SK-N-SH (cell line): ENCODE data around the gene REG1A. TPM values are rescaled to one million over a fixed set of nuclear protein-coding genes. Genes with fewer than 3 reads are reported as not detected.

Experiments used
- CTCF ChIA-PET: fragments of 300-600, 350-600 bp; formaldehyde crosslinking; extraction: SDS; loops from one replicate; lab custom pipeline; 2021; lab: Yijun Ruan, JAX
- POLR2A ChIA-PET: fragments of 350-600 bp; sonication (Branson Sonifier 250); formaldehyde crosslinking; extraction: SDS; loops from one replicate; lab custom pipeline; 2020; ENCODE audit warnings: antibody characterized with exemption, inconsistent platforms; lab: Yijun Ruan, JAX
- DNase-seq: peaks from one replicate; pipeline ENCODE4 v3.0.0; 2012
- H2AFZ ChIP-seq: fragments of 200-600 bp; sonication (generic); 2 replicates; pipeline ENCODE4 v1.8.1; 2016; ENCODE audit warnings: antibody characterized with exemption, mild to moderate bottlenecking, low read depth
- H3F3A ChIP-seq: fragments of 200-600 bp; sonication (generic); replicated peaks from 2 replicates; pipeline ENCODE3; 2016; ENCODE audit warnings: antibody characterized with exemption, mild to moderate bottlenecking; ENCODE audit not compliant: insufficient read depth
- H3K27ac ChIP-seq, 2 experiments: fragments of 200-500 bp in 1 of 2; fragments of 200-600 bp in 1 of 2; sonication (Bioruptor generic) in 1 of 2; sonication (generic), shearing (Covaris generic) in 1 of 2; 2 replicates each; pipeline versions ENCODE4 v1.5.1 to v1.6.1; 2014 to 2016; ENCODE audit warnings: low read depth in 2 of 2, inconsistent platforms in 1 of 2, low read length in 1 of 2, mild to moderate bottlenecking in 1 of 2, mixed read lengths in 1 of 2
- H3K27me3 ChIP-seq: fragments of 200-600 bp; sonication (generic), shearing (Covaris generic); 2 replicates; pipeline ENCODE4 v1.6.1; 2016; ENCODE audit warnings: mixed run types; ENCODE audit not compliant: insufficient read depth
- H3K36me3 ChIP-seq, 2 experiments: fragments of 200-500 bp in 1 of 2; fragments of 200-600 bp in 1 of 2; sonication (Bioruptor generic) in 1 of 2; sonication (generic) in 1 of 2; replicated peaks in 1 of 2; 2 replicates each; pipeline versions ENCODE3 to v1.5.1; 2014 to 2016; ENCODE audit warnings: low read length in 1 of 2, mild to moderate bottlenecking in 1 of 2; ENCODE audit not compliant: insufficient read depth in 2 of 2, control insufficient read depth in 1 of 2
- H3K4me1 ChIP-seq, 2 experiments: fragments of 200-500 bp in 1 of 2; fragments of 200-600 bp in 1 of 2; sonication (Bioruptor generic) in 1 of 2; sonication (generic), shearing (Covaris generic) in 1 of 2; 2 replicates each; pipeline versions ENCODE4 v1.5.1 to v1.6.1; 2014 to 2016; ENCODE audit warnings: low read depth in 1 of 2, low read length in 1 of 2, mixed run types in 1 of 2; ENCODE audit not compliant: insufficient read depth in 2 of 2, control insufficient read depth in 1 of 2
- H3K4me2 ChIP-seq: fragments of 200-600 bp; sonication (generic), shearing (Covaris generic); 2 replicates; pipeline ENCODE4 v1.6.1; 2017; ENCODE audit warnings: mixed run types
- H3K4me3 ChIP-seq, 2 experiments: fragments of 200-500 bp in 1 of 2; fragments of 200-600 bp in 1 of 2; sonication (Bioruptor generic) in 1 of 2; sonication (generic), shearing (Covaris generic) in 1 of 2; 2 replicates each; pipeline versions ENCODE4 v1.5.1 to v1.8.1; 2014 to 2016; ENCODE audit warnings: low read depth in 2 of 2, inconsistent platforms in 1 of 2, low read length in 1 of 2, mild to moderate bottlenecking in 1 of 2, mixed read lengths in 1 of 2, moderate library complexity in 1 of 2
- H3K79me2 ChIP-seq: fragments of 200-600 bp; sonication (generic); 2 replicates; pipeline ENCODE4 v1.8.1; 2017; ENCODE audit warnings: mild to moderate bottlenecking; ENCODE audit not compliant: insufficient read depth
- H3K9ac ChIP-seq: fragments of 200-600 bp; sonication (generic); 2 replicates; pipeline ENCODE4 v1.6.1; 2017; ENCODE audit warnings: mixed run types
- H3K9me2 ChIP-seq: fragments of 200-600 bp; sonication (generic); 2 replicates; pipeline ENCODE4 v1.6.1; 2017; ENCODE audit warnings: mixed run types
- H3K9me3 ChIP-seq: fragments of 200-600 bp; sonication (generic); 2 replicates; pipeline ENCODE4 v1.6.1; 2017; ENCODE audit warnings: mixed run types, mild to moderate bottlenecking, moderate library complexity
- H4K20me1 ChIP-seq: fragments of 200-600 bp; sonication (generic); 2 replicates; pipeline ENCODE4 v1.6.1; 2017; ENCODE audit warnings: mild to moderate bottlenecking, mixed run types; ENCODE audit not compliant: insufficient read depth
- CHD2 ChIP-seq: fragments of 150-350 bp; IDR thresholded peaks from 2 replicates; pipeline ENCODE4 v1.6.1; 2018; ENCODE audit warnings: low read length; ENCODE audit not compliant: partially characterized antibody
- ELF1 ChIP-seq: IDR thresholded peaks from 2 replicates; pipeline ENCODE4 v1.4.0; 2012
- FOSL2 ChIP-seq: IDR thresholded peaks from 2 replicates; pipeline ENCODE4 v1.4.0; 2012; ENCODE audit warnings: low read depth, mild to moderate bottlenecking, moderate library complexity, borderline replicate concordance
- FOXJ3 ChIP-seq: sonication (generic); formaldehyde crosslinking; IDR thresholded peaks from 2 replicates; pipeline ENCODE4 v1.5.1; 2020; ENCODE audit warnings: mild to moderate bottlenecking, missing genetic modification reagents
- GATA2 ChIP-seq: sonication (generic); formaldehyde crosslinking; IDR thresholded peaks from 2 replicates; pipeline ENCODE4 v1.5.0; 2020; ENCODE audit warnings: mild to moderate bottlenecking, missing genetic modification reagents
- JUND ChIP-seq: IDR thresholded peaks from 2 replicates; pipeline ENCODE4 v1.4.0; 2012
- MEF2A ChIP-seq: IDR thresholded peaks from 2 replicates; pipeline ENCODE4 v1.4.0; 2012; ENCODE audit warnings: low read depth, borderline replicate concordance
- RCOR1 ChIP-seq: fragments of 150-350 bp; IDR thresholded peaks from 2 replicates; pipeline ENCODE4 v1.6.1; 2017; ENCODE audit warnings: antibody characterized with exemption, low read length
- RFX5 ChIP-seq: IDR thresholded peaks from 2 replicates; pipeline ENCODE4 v1.6.1; 2012; ENCODE audit warnings: mild to moderate bottlenecking, improper control_type of control experiment, low read length
- RXRA ChIP-seq: IDR thresholded peaks from 2 replicates; pipeline ENCODE4 v1.4.0; 2012; ENCODE audit warnings: low read depth, mild to moderate bottlenecking, borderline replicate concordance
- SIN3A ChIP-seq: IDR thresholded peaks from 2 replicates; pipeline ENCODE4 v1.6.1; 2012; ENCODE audit warnings: low read depth, mild to moderate bottlenecking, low read length, moderate library complexity, borderline replicate concordance
- TCF12 ChIP-seq: IDR thresholded peaks from 2 replicates; pipeline ENCODE4 v1.4.0; 2012
- YY1 ChIP-seq: IDR thresholded peaks from 2 replicates; pipeline ENCODE4 v1.4.0; 2012; ENCODE audit warnings: low read depth, mild to moderate bottlenecking
- whole genome bisulfite sequencing: methylation state at CpG from one replicate; pipeline ENCODE4 v1.1.6; 2017; ENCODE audit warnings: low lambda C conversion rate; 5-methylcytosine and 5-hydroxymethylcytosine counted together
- polyA plus RNA-seq, 3 experiments: library from polyadenylated mRNA; depleted of rRNA; stranded (reverse); fragments of >200 nt; gene quantifications; 2 replicates each; pipeline ENCODE4 v1.2.3, GENCODE V29; 2012
- TF ChIP-seq, protein P1 (sequence below): fragments of 150-350 bp; IDR thresholded peaks from 2 replicates; pipeline ENCODE4 v1.6.1; 2017; ENCODE audit warnings: antibody characterized with exemption, low read length, low read depth, borderline replicate concordance
- TF ChIP-seq, protein P2 (sequence below): fragments of 200-600 bp; sonication (generic); IDR thresholded peaks from 2 replicates; pipeline ENCODE4 v1.6.1; 2017; ENCODE audit warnings: antibody characterized with exemption, mild to moderate bottlenecking, moderate library complexity
- TF ChIP-seq, protein P3 (sequence below): IDR thresholded peaks from 2 replicates; pipeline ENCODE4 v1.4.0; 2012; ENCODE audit warnings: low read depth, borderline replicate concordance

Gene REG1A
- polyA plus RNA-seq, 1 of the 3 experiments (the other 2 are of a cell fraction), result not detected

DNA sequence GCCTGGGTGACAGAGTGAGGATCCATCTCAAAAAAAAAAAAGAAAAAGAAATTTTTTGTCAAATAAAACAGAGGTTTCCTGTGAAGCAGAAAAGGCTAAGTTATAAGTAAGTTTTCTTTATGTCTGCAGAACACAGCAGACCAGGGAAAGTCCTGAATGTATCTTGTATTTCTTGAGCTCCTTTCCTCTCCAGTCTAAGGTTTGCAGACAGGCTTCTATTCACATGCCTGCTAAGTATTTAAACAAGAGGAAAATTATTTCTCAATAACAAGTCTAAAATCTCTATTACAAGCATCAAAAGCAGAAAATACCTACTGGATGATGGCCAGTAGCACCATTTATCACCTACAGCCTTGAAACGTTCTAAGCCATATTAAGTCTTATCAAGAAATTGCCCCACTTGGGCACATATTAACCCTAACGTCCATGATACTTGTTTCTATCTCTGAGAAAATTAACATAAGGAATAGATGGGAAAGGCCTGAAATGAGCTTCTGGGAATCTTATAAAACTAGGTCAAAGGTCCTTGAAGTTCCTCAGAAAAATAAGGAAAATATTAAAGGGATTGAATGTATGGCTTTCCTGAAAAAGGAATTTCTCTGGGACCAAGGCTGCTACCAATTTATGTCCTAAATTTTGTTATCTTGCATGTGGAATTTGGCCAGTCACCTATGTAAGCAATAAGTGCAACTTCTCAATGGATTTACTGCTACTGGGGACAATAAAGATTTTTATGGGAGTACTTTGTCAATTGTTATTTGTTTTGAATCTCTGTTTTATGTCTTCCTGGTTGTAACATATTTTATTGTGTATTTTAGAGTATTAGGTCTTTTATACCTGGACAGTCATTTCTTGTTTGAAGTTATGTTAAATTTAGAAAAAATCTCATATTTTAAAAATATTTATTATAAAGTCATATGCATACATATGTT, 3.0 kb upstream of the REG1A start:
- Histone ChIP-seq H3K9ac (no peak overlapping the region), H3K4me2 (no peak overlapping the region), H3K4me1 (no peaks in the 10 kb centered on the region), H3K9me2 (no peaks in the 10 kb centered on the region), H4K20me1 (no peaks in the 10 kb centered on the region), H3F3A (no peaks in the 10 kb centered on the region)
- POLR2A ChIA-PET, result no interaction called here
- TF ChIP-seq ELF1 (no peak), TCF12 (no peak), RFX5 (no peak), JUND (no peak), FOXJ3 (CRISPR knock-in tag) (no peak), YY1 (no peak)
- TF ChIP-seq, protein P1, sequence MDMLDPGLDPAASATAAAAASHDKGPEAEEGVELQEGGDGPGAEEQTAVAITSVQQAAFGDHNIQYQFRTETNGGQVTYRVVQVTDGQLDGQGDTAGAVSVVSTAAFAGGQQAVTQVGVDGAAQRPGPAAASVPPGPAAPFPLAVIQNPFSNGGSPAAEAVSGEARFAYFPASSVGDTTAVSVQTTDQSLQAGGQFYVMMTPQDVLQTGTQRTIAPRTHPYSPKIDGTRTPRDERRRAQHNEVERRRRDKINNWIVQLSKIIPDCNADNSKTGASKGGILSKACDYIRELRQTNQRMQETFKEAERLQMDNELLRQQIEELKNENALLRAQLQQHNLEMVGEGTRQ, result no peak
- TF ChIP-seq, all 33 proteins: peak for 0
- H3K27ac ChIP-seq, result no peak overlapping the region
- H2AFZ ChIP-seq, result no peak overlapping the region
- H3K4me3 ChIP-seq, result no peak overlapping the region
- DNase-seq, result no peak
- CTCF ChIA-PET, result interaction anchor here (0.7 kb wide), 1 partner anchor 109 kb away, joined by 3 read pairs; no protein-coding TSS in a partner anchor
- no peaks in the 10 kb centered on the region for H3K27me3 ChIP-seq
- no peaks in the 10 kb centered on the region for H3K36me3 ChIP-seq
- WGBS, result 9% methylated on average over 2 of the region's 2 CpGs
- H3K79me2 ChIP-seq, result no peaks in the 10 kb centered on the region
- no peaks in the 10 kb centered on the region for H3K9me3 ChIP-seq

DNA sequence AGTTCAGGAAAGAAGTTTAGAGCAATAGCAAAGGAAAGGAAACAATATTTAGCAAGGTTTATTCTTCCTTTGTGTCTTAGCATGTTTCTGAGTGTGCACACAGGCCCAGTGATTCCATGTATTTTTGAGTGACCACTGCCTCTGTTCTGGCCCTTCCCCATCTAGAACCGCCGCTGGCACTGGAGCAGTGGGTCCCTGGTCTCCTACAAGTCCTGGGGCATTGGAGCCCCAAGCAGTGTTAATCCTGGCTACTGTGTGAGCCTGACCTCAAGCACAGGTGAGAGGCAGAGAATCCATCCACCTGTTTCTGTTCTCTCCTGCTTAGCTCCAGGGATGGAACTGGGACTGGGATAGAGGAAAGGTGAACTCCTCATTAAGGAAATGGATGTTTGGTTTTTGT, 2.4 kb downstream of the REG1A start:
- CTCF ChIA-PET, result no interaction called here
- no peaks in the 10 kb centered on the region for H3K36me3 ChIP-seq
- H3K4me3 ChIP-seq, result no peak overlapping the region
- H3K4me2 ChIP-seq, result no peak overlapping the region
- POLR2A ChIA-PET, result no interaction called here
- H3K27ac ChIP-seq, result no peak overlapping the region
- no peak for TF ChIP-seq SIN3A
- TF ChIP-seq FOSL2, result no peak
- TF ChIP-seq CHD2, result no peak
- TF ChIP-seq RXRA, result no peak
- TF ChIP-seq, protein P1, result no peak
- TF ChIP-seq MEF2A, result no peak
- no peak for TF ChIP-seq RCOR1
- TF ChIP-seq, protein P2, sequence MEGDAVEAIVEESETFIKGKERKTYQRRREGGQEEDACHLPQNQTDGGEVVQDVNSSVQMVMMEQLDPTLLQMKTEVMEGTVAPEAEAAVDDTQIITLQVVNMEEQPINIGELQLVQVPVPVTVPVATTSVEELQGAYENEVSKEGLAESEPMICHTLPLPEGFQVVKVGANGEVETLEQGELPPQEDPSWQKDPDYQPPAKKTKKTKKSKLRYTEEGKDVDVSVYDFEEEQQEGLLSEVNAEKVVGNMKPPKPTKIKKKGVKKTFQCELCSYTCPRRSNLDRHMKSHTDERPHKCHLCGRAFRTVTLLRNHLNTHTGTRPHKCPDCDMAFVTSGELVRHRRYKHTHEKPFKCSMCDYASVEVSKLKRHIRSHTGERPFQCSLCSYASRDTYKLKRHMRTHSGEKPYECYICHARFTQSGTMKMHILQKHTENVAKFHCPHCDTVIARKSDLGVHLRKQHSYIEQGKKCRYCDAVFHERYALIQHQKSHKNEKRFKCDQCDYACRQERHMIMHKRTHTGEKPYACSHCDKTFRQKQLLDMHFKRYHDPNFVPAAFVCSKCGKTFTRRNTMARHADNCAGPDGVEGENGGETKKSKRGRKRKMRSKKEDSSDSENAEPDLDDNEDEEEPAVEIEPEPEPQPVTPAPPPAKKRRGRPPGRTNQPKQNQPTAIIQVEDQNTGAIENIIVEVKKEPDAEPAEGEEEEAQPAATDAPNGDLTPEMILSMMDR, result no peak
- no peak for TF ChIP-seq GATA2 (CRISPR knock-in tag)
- TF ChIP-seq, protein P3, sequence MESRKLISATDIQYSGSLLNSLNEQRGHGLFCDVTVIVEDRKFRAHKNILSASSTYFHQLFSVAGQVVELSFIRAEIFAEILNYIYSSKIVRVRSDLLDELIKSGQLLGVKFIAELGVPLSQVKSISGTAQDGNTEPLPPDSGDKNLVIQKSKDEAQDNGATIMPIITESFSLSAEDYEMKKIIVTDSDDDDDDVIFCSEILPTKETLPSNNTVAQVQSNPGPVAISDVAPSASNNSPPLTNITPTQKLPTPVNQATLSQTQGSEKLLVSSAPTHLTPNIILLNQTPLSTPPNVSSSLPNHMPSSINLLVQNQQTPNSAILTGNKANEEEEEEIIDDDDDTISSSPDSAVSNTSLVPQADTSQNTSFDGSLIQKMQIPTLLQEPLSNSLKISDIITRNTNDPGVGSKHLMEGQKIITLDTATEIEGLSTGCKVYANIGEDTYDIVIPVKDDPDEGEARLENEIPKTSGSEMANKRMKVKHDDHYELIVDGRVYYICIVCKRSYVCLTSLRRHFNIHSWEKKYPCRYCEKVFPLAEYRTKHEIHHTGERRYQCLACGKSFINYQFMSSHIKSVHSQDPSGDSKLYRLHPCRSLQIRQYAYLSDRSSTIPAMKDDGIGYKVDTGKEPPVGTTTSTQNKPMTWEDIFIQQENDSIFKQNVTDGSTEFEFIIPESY, result no peak
- no peaks in the 10 kb centered on the region for H3K79me2 ChIP-seq
- no peak overlapping the region for H2AFZ ChIP-seq
- H3K9me3 ChIP-seq, result no peaks in the 10 kb centered on the region
- DNase-seq, result no peak
- H3K9me2 ChIP-seq, result no peaks in the 10 kb centered on the region
- no peak overlapping the region for H3K9ac ChIP-seq
- no peaks in the 10 kb centered on the region for H3K27me3 ChIP-seq
- WGBS, result 16% methylated on average over 2 of the region's 2 CpGs
- H4K20me1 ChIP-seq, result no peaks in the 10 kb centered on the region
- H3F3A ChIP-seq, result no peaks in the 10 kb centered on the region
- H3K4me1 ChIP-seq, result no peaks in the 10 kb centered on the region
